ENCODE measurements around the gene PRR19.

Gene PRR19

GRCh38 chr19:42285541-42285941 is 16.4 kb upstream of the PRR19 start:
- no peak for DNase-seq (ENCODE audit: low read depth)
- peak overlapping the region; percentile 76 for H3K4me3 ChIP-seq (replicated peaks; ENCODE audit: low read depth, low read length)
- TF ChIP-seq CTCF (IDR thresholded peaks at IDR 0.05; ENCODE audit: low read length, missing control alignments): no peak

DNA sequence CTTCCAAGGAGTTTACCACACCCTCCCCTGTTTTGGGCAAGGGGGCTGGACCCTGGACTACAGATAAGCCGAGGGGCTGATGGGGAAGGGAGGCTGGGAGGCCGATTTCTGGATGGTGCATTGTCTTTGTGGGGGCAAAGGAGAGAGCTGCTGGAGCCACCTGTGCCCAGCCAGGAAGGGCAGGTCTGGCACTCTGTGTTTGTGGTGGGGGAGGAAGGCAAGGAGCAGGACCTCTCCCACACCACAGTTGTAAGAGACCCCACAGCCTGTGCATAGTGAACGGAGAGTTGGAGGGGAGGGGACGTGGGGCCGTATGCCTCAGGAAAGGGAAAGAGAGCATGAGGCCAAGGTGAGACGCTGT is 16.0 kb upstream of the PRR19 start:
- peak overlapping the region; percentile 76 for H3K4me3 ChIP-seq (replicated peaks; ENCODE audit: low read depth, low read length)
- DNase-seq (ENCODE audit: low read depth): no peak
- no peak for TF ChIP-seq CTCF (IDR thresholded peaks at IDR 0.05; ENCODE audit: low read length, missing control alignments)

DNA sequence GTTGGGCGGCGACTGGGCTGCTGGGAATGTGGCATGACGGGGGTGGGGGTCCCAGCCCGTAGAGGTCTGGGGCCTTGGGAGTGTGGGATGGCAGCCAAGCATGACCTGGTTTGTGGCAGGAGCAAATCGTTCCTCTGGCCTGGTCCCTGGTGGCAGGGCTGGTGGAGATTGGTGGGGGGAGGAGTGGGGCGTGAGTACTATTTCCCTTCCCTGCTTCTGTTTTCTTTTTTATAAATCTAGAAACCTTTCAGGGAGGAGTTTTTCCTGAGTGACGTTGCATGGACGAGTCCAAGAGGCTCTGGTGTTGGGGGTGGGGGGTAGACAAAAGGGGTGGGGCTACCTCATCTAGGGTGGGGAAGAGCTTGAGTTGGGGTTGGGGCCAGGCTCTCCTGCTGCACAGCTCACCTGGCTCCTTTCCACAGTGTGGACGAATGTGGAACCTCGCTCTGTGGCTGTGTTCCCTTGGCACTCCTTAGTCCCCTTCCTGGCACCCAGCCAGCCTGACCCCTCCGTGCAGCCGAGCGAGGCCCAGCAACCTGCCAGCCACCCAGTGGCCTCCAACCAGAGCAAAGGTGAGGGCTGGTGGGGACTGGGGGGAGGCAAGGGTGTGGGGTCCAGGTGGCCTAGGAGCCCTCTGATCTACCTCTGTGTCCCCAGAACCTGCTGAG is 15.4 kb upstream of the PRR19 start:
- DNase-seq (ENCODE audit: low read depth): peak; percentile 58
- no peak for TF ChIP-seq CTCF (IDR thresholded peaks at IDR 0.05; ENCODE audit: low read length, missing control alignments)
- peak overlapping the region; percentile 76 for H3K4me3 ChIP-seq (replicated peaks; ENCODE audit: low read depth, low read length)

DNA sequence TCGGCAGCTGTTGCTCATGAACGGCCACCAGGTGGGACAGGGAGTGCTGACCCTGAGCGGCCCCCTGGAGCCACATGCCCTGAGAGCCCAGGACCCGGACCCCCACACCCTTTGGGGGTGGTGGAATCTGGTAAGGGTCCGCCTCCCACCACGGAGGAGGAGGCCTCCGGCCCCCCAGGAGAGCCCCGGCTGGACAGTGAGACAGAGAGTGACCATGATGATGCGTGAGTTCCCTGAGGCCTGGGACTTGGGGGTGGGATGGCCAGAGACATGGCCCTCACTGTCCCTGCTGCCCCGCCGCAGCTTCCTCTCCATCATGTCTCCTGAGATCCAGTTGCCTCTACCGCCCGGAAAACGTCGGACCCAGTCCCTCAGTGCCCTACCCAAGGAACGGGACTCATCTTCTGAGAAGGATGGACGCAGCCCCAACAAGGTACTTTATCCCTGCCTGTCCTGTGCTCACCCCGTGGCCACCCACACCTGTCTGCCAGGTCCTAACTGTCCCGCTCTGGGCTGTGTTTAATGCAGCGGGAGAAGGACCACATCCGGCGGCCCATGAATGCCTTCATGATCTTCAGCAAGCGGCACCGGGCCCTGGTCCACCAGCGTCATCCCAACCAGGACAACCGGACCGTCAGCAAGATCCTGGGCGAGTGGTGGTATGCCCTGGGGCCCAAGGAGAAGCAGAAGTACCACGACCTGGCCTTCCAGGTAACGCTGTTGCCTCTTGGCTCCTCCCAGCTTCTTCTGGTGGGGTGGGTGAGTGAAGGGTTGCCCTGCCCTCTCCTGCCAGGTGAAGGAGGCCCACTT is 14.7 kb upstream of the PRR19 start:
- no peak overlapping the region for H3K4me3 ChIP-seq (replicated peaks; ENCODE audit: low read depth, low read length)

GRCh38 chr19:42287827-42288107 is 14.2 kb upstream of the PRR19 start:
- DNase-seq (ENCODE audit: low read depth): no peak
- TF ChIP-seq CTCF (IDR thresholded peaks at IDR 0.05; ENCODE audit: low read length, missing control alignments): no peak
- no peak overlapping the region for H3K4me3 ChIP-seq (replicated peaks; ENCODE audit: low read depth, low read length)

More for the DNA sequence above, 14.7 kb upstream of the PRR19 start:
- no peak for DNase-seq (ENCODE audit: low read depth)
- TF ChIP-seq CTCF (IDR thresholded peaks at IDR 0.05; ENCODE audit: low read length, missing control alignments): no peak

- DNase-seq (ENCODE audit: low read depth): no peak
- TF ChIP-seq CTCF (IDR thresholded peaks at IDR 0.05; ENCODE audit: low read length, missing control alignments): no peak
- H3K4me3 ChIP-seq (replicated peaks; ENCODE audit: low read depth, low read length): no peak overlapping the region
These were observed 13.5 kb upstream of the PRR19 start for GRCh38 chr19:42288387-42288786.
